Measurements from ENCODE around the gene FER1L5.

The FER1L5 gene

DNA sequence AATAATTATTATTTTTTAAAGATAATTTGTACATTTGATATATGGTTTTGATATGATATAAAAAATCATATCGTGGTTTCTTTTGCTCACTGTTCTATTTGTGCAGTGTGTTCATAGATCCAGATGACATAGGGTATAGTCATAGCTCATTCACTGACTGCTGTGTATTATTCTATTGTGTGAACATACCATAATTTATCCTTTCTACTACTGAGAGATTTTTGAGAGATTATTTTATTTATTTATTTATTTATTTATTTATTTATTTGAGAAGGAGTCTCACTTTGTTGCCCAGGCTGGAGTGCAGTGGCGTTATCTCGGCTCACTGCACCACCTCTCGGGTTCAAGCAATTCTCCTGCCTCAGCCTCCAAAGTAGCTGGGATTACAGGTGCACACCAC lies 39.0 kb downstream of the FER1L5 start:
- DNase-seq (ENCODE audit: low spot score), result no peak

DNA sequence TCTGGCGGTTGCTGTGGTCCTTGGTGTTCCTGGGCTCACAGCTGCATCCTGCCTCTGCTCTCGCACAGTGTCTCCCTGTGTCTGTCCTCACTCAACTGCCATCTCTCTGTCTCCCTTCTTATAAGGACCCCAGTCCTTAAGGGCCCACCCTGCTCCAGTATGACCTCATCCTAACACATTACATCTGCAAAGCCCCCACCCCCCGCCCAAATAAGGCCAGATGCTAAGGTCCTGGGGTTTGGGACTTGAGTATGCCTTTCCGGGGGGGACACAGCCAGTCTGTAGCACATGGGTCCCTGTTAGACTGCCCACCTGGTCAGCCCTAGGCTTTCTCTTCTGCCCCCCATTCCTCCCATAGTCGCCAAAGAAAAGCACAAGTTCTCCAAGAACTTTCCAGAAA lies 40.7 kb downstream of the FER1L5 start:
- DNase-seq (ENCODE audit: low spot score), result no peak

DNA sequence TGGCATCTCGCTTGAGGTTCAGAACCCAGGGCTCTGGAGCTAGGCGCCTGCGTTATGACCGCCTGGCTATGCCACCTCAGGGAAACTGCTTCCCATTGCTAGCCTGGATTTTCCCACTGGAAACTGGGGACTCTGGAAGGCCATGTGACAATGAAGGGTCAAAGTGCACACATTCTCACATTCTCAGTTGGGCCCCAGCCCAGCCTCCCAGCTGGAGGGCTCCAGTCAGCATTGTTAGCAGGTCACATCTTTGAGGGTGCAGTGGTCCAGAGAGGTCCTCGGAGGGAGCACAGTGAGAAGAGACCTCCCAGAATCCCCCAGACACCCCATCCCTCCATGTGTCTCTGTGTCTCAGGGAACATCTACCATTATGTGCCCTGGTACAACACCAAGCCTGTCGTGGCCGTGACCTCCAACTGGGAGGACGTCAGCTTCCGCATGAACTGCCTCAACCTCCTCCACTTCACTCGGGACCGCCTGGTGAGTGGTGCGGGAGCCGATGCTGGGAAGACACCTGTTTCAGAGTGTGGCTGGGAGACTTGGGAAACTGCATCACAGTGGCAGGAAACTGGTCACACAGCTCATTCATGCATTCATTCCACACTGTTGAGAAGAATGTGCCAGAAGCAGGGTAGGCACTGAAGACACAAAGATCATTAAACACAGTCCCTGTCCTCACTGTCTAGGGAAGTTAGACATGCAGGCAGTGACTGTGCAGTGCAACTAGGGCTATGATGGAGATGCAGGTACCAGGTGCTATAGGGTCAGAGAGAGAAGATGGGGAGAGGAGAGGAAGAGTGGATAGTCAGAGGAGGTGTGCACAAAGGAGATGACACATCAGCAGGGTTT lies 41.6 kb downstream of the FER1L5 start:
- no peak for DNase-seq (ENCODE audit: low spot score)

DNA sequence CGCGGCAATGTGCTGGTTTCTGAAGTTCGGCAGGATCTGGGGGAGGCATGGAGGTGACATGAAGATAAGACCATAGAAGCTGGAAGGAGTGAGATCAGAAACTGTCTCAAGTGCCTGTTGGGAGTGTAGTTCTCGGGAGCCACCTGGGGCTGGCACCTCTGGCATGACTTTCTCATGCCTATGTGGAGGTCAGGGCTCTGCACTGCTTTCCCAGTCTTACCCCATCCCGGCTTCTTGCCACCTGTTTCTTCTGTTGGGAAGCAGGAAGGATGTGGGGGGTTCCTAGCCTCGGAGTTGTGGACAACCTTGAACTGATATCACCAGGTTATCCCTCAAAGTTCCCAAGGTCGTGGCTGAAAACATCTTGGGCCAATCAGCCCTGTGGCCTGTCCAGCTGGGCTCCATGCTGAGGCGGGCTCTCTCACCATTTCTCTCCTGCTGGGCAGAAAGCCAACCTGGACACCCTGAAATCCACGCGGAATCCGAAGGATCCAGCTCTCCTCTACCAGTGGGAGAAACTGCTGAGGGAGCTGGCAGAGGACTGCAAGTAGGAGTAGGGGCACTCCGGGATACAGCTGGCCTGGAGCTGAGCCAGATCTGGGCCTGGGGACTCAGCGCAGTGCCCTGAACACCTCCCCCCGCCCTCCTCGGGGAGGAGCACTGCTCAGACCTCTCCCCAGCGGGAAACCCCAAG lies 42.5 kb downstream of the FER1L5 start:
- DNase-seq (ENCODE audit: low spot score), result no peak

DNA sequence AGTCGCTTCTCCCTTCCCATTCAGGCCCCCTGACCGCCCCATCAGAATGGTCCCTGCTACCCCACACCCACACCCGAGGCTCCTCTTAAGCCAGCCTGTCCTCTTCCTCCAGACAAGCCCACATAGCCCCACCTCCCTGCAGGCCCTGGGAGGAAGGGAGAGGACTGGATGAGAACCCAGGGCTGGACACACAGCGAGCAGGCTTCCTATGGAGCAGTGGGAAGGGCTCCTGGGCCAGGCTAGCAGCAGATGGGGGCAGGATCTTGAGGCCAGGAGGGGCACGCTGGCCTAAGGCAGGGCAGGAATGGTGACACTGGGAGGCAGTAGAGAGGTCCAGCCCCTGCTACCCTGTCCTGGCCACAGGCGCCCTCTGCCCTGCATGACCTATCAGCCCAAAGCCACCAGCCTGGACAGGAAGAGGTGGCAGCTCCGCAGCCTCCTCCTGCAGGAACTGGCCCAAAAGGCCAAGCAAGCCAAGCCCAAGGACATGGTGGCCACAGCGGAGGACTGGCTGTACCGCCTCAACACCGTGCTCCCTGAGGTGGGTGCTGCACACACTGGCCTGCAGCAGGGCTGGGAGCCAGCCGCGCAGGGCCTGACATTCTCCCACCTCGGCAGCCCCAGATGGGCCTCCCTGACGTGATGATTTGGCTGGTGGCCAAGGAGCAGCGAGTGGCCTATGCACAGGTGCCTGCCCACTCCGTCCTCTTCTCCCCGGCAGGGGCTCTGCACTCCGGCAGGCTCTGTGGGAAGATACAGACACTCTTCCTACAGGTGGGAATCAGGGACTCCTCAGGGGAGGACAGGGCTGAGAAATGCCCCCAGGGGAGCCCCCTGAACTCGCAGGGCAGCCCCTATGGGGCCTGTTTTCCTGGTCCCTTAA lies 43.3 kb downstream of the FER1L5 start:
- no peak for DNase-seq (ENCODE audit: low spot score)

DNA sequence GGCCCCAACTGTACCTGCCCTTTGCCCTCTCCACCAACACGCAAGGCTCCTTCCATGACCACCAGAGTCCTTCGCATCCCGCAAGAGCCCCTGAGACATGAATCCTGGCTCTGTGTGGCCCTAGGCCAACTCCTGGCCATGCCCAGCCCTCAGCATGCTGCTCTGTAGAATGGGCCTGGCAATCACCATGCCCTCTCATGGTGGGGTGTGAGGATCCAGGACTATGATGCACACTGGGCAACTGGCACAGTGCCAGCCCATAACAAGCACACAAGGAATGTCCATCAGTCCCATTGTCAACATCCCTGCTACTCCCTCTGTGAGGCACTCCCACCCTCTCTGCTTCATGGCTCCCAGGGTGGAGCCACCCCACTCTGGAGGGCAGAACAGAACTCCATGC lies 44.7 kb downstream of the FER1L5 start:
- no peak for DNase-seq (ENCODE audit: low spot score)

DNA sequence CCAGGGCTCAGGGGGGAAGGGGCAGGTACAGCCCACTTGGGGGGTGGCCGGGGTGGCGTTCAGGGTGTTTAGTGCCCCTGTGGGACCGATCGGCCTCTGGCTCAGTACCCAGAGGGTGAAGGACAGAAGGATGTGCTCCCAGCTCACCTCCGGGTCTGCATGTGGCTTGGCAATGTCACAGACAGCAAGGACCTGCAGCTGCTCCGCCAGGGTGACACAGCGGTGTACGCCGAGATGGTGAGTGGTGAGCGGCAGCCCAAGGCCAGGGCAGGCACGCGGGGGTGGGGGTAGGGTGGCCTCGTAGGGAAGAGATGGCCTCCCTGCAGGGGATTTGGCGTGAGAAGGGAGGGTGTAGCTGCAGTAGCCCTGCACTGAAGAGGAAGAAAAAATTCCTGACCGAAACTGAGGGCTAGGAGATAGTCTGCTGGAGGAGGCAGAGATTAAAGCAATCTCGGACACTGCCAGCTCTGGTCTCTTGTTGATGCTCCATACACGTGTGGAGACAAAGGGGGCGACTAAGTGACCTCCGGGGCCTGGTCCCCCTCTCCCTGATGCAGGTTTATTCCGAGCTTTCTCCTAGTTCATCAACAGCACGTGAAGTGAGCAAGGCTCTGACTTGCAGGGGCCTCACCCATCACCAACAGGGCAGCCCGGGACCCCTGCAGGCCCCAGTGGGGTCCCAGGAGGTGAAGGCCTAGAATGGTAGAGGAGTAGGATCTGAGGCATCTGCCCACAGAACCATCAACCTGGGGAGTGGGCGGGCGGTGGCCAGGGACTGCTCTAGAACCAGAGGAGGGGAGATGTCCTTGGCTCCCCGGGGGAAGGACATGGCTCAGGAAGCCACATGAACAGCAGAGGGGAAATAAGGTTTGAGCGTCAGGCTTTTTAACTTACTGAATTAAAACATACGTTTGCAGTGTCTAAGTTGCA lies 45.4 kb downstream of the FER1L5 start:
- DNase-seq (ENCODE audit: low spot score), result no peak

DNA sequence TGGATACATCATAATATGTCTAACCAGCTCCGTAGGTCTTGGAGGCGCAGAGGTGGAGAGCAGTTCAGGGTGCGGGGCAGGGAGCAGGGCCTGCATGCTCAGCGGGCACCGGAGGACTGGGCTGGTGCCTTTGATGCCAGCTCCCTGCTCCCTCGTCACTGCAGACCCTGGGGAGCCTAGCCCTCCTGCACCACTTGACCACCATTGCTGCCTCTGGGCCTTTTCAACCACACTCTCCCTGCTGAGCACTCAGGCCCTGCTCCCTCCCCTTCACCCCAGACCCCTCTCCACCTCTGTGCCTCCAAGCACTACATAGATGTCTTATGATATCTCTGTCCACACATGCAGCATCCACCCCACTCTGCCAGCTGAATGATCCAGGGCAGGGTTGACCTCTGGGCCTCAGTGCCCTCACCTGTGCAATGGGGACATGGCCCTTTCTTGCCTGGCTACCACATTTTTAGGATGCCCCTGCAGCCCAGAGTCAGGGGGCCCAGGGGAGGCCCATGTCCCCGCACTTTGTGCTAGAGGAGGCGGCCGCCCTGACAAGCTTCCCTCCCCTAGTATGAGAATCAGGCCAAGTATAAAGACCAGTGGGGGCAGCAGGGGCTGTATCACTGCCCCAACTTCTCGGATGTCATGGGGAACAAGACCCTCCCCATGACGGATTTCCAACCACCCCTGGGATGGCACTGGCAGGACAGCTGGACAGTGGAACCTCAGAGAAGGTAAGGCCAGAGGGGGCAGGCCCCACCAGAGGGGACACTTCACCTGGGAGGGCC lies 46.3 kb downstream of the FER1L5 start:
- DNase-seq (ENCODE audit: low spot score), result no peak

DNA sequence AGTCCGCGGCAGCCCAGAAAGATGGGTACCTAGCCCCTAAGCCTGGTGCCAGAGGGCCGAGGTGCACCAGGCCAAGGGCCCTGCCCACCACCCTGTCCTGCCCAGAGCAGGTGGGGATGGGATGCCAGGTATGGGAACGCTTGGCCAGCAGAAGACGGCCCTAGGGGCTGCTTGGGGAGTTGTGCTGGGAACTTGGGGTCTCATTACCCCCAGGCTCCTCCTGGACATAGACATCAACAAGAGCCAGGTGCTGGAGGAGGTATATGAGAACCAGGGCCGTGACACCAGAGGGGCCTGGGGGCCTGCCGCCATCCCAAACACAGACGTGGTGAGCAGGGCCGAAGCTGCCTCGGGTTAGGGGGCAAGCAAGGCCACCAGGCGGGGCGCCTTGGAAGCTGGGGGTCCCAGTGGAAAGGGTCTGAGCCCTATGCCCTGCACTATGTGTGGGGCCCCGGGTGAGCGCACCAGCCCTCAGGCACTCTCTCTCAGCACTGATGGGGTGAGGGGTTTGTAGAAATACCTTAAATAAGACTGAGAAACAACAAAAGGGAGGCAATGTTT lies 46.9 kb downstream of the FER1L5 start:
- no peak for DNase-seq (ENCODE audit: low spot score)

DNA sequence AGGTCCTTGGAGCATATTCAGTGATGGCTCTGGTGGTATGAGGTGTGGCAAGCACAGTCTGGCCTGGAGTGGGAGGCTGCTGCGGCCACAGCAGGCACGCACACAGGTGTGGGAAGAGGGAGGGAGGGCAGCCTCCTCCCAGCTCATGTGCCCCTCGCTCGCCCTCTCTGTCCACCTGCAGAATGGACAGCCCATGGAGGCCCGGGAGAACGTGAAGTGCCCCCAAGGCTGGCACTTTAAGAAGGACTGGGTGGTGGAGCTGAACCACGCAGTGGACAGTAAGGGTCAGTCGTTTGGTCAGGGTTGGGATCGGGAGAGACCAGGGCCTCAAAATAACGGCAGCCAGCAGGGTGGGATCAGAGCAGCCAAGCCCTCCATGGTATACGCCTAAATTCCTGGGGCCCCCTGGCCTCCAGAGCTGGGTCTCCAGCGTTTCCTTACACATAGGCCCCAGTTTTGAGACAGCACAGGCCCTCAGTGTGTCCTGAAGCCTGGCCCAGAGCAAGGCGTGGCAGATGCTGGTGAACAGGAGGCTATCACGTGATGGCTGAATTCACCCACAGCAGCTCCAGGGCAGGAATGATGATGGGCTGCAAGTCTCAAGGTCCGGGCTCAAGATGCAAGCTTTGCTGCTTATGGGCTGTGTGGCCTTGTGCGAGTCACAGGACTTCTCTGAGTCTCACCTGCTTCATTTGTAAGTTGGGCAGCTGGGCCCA lies 47.9 kb downstream of the FER1L5 start:
- no peak for DNase-seq (ENCODE audit: low spot score)

DNA sequence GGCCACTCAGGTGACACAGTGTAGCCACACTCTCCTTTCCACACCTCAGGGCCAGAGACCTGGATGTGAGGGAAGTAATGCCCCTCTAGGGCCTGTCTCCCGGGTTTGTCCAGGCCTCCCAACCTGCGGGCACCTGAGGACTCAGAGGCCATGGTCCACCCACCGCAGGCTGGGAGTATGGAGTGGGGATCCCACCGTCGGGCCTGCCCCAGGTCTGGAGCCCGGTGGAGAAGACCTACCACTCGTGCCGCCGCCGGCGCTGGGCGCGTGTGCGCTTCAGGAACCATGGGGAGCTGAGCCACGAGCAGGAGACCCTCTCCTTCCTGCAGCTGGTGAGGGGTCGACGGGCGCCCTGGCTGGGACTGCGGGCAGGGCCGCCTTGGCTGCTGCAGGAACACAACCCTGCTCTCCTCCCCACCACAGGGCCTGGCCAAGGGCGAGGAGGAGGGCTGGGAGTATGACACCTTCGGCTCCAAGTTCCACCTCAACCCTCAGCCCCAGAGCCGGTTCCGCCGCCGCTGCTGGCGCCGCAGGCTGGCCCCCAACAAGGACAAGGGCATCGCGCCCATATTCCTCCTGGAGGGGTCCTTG lies 48.6 kb downstream of the FER1L5 start:
- DNase-seq (ENCODE audit: low spot score), result no peak

DNA sequence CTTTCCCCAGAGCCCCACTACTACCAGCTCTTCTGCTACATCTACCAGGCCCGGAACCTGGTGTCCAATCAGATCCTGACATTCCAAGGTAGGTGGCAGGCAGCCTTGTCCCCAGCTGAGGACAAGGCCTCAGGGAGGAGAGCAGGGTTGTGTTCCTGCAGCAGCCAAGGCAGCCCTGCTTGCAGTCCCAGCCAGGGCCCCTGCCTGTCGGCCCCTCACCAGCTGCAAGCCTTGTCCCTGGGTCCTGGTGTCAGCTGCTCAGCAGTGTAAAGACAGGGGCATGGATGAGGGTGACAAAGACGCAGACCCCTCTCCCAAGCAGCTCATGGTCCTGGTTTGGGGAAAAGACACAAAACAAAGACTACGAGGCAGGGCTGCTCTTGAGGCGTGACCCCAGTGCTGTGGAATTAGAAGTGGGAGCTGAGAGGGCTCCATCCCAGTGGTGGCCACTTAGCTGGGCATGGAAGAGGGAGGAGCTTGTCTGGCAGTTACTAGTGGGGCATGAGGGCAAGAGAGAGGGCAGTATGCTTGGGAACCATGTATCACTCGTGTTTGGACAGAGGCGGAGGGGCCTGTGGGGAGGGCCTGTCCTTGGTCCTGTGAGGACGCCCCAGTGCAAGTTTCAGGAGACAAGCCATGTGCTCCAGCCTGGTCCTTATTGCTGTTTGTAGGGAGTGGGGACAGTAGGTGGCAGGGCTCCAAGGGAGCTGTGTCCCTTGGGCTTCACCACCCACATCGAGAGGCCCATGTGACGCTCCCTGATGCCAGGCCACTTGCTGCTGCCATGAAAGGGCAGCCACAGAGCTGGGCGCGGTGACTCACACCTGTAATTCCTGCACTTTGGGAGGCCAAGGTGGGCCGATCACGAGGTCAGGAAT lies 49.8 kb downstream of the FER1L5 start:
- no peak for DNase-seq (ENCODE audit: low spot score)

DNA sequence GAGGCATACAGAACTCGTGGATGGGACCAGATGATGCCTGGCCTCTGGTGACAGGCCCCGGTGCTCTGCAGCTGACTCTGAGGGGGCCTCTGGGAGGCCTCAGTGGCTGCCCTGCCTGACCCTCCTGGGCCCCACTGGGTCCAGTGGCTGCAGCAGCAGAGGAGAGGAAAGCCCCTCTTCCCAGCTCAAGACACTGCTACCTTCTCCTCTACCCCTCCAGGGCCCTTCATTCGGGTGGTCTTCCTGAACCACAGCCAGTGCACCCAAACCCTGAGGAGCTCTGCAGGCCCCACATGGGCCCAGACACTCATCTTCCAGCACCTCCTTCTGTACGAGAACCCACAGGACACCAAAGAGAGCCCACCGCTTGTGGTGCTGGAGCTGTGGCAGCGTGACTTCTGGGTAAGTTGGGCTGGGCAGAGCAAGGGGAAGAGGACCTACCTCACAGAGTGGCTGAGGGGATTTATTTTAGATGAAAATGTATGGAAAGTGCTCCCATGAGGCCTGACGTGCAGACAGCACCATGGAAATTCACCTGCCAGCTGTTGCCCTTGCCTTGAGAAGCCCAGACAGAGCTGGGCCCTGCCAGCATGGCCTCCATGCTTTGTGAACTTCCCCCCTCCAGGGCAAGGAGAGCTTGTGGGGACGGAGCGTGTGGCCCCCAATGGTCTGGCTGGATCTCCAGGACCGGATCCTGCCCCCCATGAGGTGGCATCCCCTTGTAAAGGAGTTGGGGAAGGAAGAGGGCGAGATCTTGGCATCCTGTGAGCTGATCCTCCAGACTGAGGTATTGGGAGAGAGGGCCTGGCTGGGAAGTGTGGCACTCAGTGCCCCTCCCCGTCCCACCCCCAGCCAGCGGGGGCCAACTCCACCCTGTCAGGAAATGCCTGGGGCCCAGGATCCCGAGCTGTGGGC lies 51.0 kb downstream of the FER1L5 start:
- DNase-seq (ENCODE audit: low spot score), result no peak

DNA sequence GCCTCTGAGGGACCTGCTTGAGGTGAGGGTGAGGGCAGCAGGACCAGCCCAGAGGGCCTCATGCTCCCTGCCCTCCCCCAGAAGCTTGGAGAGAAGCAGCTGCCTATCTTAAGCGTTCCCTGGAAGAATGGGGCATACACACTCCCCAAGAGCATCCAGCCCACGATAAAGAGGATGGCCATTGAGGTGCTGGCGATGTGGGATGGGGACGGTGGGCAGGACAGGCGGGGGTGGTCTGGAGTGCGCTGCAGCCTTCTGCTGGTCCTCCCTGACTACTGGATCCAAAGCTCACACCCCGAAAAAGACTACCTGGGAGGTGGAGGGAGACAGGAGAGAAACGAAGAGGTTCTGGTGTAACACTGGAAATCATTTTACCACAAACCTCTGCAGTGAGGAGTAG lies 51.7 kb downstream of the FER1L5 start:
- no peak for DNase-seq (ENCODE audit: low spot score)

DNA sequence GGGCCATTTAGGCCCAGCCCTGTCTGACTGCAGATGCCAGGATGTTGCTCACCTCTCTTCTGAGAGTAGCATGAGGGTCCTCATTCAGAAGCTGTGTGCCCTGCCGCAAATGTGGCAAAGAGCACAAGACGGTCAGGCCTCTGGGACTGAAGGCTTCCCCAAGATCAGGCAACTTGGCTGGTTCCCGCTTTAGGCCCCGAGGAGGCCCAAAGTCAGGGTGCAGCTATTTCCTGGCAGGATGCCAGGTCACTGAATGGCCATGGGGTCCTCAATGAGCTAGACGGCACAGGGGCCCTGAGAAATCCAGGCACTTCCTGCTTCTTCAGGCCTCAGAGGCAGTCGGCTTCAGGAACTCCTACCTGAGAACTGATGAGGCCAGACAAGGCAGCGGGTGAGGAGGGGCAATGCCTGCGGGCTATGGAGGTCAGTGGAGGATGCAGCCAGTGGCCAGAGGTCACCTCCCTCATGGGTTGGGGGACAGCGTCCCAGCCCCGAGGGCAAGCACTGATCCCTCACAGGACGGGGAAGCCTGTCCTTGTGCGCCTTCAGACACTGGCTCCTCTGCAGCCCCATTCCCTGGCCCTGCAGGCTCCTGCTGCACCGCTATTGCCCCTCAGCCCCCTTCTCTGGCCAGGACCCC lies 52.4 kb downstream of the FER1L5 start:
- no peak for DNase-seq (ENCODE audit: low spot score)

DNA sequence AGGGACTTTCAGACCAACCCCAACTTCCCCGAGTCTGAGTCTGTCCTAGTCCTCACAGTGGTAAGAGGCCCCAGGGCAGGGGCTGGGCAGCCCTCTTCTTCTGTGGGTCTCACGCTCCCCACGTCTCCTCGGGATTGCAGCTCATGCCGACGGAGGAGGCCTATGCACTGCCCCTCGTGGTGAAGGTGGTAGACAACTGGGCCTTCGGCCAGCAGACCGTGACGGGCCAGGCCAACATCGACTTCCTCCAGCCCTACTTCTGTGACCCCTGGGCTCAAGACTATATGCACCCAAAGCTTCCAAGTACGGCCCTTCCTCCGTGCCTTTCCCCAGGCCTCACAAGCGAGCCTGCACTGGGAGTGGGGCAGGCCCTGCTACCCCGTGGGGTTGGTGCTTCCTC lies 53.0 kb downstream of the FER1L5 start:
- no peak for DNase-seq (ENCODE audit: low spot score)

DNA sequence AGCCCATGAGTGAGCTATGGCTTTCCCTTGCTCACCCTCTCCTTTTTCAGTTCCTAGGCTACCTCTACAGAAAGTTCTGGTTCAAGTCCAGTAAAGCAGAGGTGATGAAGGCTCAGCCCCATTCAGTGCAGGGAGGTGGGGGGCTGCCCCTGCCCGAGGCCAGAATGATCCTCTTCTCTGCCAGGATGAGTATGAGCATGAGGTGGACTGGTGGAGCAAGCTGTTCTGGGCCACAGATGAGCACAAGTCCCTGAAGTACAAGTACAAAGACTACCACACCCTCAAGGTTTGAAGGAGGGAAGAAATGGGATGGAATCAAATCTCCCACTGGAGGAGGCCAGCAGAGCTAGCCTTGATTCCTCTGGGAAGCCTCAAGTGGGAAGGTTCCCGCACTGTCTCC lies 54.9 kb downstream of the FER1L5 start:
- DNase-seq (ENCODE audit: low spot score), result no peak

Measured in Ammon's horn (tissue), 1 donor.